ENCODE data around the gene CYP4F8.
A peak's percentile ranks its signal among the peaks of the same experiment; 100 is the strongest.

Gene CYP4F8

DNA sequence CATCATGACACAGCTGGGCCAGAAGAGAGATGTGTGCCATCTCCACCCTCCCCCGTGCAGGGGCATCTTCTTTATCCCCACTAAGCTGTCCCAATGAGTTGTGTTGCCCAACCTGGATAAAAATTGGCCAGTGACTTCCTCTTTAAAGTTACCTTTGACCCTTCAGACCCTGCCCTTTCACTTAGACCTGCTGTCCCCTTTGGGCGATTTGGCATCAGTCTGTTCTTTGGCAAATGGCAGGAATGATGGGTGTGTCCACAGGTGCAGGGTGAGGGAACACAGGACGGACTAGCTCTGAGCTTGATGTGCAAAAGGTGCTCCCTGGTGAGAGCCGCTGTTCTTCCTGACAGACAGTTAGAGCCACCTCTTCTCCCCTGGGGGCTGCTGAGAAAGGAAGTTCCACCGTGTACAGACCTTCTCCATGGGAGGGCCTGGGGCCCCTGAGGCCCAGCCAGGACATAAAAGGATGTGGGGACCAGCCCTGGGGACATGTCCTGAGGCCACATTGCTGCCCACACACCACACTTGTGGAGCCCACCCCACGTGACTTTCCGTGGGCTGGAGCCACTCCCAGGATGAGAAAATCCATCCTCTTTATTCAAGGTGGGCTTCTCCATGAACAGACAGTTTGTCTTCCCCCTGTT lies 1.7 kb downstream of the CYP4F8 start:
- no peak for DNase-seq

DNA sequence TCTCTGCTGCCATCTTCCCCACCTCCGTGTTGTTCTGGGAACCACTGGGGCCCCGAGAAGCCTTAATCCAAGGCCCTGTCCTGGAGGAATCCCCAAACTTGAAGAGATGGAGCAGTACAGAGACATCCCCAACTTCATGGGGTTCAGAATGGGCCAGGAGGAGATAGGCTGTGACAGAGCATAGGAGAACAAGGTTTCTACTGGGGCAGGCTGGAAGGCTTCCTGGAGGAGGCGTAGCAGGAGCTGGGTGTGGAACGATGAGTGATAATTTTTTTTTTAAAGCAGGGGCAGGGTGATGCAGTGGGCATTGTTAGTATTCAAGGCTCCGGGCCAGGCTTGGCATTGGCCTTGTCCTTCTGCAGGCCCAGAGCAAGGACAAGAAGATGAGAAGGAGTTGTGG lies 3.3 kb downstream of the CYP4F8 start:
- DNase-seq: no peak

DNA sequence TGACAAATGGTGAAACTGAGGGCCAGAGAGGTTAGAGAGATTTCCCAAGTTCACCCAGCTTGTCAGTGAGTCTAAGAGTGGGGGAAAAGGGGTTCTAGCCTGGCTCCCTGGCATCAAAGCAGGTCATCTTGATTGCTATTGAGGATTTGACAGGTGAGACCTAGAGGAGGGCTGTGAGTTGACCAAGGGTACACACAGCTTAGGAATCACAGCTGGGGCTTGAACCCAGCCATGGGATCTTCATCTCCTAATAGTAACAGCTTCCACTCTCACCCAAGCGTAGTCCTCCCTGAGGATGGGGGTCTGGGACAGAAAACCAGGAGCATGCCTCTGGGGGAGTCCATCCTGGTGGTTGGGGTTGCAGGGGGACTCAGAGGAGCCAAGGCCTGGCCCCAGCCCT lies 6.8 kb downstream of the CYP4F8 start:
- no peak for DNase-seq

DNA sequence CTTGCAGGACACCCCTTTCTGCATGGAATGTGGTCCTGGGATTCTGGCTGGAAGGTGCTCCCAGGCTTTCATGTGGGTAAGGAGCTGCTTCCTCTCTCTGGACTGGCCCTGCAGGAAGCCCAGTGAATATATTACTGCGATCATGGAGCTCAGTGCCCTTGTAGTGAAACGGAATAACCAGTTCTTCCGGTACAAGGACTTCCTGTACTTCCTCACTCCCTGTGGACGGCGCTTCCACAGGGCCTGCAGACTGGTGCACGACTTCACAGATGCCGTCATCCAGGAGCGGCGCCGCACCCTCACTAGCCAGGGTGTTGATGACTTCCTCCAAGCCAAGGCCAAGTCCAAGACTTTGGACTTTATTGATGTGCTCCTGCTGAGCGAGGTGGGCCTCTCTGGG lies 8.0 kb downstream of the CYP4F8 start:
- DNase-seq: no peak

DNA sequence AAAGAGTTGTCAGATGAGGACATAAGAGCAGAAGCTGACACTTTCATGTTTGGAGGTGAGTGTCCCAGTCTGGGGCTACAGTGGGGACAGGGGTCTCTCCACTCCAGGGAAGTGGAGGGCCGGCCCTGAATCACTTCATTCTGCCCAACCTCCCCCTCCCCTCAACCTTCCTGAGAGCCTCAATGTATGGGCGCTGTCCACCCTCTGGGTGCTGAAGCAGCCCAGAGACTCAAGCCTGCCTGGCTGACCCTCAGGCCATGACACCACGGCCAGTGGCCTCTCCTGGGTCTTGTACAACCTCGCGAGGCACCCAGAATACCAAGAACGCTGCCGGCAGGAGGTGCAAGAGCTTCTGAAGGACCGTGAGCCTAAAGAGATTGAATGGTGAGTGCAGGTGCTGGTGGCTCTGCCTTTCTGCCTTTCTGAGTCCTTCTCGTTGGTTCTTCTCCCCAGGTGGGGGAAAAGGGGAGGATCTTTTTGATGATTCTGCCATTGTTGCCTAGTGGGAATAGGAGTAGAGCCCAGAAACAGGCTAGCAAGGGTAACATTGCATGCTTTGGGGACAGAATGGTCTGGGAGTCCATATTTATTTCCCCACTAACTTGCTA lies 8.8 kb downstream of the CYP4F8 start:
- DNase-seq: no peak

DNA sequence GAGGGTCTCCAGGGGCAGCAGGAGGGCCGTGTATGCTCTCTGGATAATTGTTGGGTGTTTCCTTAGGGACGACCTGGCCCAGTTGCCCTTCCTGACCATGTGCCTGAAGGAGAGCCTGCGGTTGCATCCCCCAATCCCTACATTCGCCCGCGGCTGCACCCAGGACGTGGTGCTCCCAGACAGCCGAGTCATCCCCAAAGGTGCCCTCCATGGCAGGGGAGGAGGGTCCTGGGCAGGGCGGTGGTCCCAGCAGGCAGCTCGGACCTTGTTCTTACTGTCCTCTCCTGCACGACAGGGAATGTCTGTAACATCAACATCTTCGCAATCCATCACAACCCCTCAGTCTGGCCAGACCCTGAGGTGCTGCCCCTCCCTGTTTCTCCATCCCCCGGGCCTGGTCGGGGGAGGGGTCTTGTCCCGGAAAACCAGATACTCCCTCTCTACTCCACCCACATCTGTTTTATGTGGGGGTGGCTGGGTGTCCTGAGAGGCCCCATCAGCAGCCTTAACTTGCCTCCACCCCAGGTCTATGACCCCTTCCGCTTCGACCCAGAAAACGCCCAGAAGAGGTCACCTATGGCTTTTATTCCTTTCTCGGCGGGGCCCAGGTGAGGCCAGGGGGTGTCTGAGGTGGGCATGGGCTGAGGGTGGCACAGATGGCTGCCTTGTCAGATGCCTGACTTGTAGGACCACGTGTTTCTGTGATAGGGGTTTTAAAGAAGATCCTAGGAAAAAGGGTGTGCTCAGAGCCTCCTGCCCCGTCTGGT lies 13.4 kb downstream of the CYP4F8 start:
- no peak for DNase-seq

DNA sequence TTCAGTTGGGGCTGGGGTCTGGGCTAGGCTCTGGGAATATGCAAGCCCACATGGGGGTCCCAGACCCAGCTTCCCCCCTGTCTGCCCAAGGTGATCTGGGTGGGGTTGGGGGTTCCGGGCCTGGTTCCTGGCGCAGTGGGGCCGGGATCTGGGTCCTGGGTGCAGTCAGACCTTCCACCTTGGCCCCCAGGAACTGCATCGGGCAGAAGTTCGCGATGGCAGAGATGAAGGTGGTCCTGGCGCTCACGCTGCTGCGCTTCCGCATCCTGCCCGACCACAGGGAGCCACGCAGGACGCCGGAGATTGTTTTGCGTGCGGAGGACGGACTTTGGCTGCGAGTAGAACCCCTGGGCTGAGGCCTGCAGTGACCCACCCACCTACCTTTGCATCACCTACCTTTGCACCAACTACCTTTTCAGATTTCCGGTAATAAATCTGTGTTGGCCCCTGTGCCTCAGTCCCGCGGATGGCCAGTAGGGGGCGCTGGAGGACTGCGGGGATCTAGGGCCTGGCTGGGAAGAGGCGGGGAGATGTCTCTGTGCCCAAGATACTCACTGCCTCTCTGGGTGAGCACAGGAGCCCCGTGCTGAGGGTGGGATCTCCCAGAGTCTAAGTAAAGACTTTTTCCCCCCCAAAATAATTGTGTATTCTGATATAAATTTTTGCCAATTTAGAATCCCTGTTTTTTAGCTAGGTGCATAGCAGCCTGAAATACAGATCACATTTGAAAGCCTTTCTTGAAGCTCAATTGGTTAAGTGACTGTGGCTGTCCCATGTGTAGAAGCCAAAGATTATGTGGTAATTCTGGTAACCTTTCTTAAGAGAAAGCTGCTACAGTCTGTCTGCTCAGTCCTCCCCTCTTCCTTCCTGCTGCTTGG lies 14.2 kb downstream of the CYP4F8 start:
- DNase-seq: peak; percentile 92

DNA sequence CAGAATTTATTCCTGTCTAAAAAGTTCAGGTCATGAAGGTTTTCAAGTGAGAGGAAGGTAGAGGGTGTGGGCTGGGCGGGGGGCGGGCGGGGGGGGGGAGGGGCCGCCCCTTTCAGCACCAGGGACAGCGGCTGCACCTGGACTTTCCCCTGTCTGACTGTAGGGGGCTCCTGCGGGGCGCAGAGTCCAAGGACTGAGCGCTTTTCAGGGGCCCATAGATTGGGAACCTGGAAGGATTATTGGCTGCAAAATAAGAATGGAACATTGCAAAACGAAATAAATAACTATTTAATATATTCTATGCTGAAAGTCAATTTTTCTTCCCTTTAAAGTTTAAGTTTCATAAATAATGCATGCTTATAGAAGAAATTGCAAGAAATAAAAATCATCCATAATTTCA lies 16.8 kb downstream of the CYP4F8 start:
- no peak for DNase-seq

DNA sequence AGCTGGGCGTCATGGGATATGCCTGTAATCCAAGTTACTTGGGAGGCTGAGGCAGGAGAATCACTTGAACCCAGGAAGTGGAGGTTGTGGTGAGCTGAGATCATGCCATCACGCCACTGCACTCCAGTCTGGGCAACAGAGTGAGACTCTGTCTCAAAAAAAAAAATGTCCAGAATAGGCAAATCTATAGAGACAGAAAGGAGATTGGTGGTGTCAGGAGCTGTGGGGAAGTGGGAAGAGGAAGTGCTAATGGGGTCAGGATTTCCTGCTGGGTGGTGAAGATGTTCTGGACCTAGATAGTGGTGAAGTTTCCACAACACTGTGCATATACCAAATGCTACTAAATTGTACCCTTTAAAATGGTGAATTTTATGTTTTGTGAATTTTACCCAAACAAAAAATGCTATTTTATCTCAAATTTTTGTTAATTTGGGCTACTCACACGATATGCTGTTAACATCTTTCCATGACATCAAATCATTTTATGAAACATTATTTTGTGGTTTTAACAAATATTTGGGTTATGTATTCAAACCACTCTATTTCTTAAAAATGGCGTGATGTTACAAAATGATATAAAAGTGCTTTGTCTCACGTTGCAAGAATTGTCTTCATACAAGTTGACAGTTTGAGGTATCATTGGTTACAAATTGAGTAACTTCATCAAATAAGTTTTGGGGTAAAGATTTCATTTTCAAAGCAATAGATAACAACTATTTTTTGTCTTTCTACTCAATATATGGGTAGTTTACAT lies 18.2 kb downstream of the CYP4F8 start:
- DNase-seq: no peak

DNA sequence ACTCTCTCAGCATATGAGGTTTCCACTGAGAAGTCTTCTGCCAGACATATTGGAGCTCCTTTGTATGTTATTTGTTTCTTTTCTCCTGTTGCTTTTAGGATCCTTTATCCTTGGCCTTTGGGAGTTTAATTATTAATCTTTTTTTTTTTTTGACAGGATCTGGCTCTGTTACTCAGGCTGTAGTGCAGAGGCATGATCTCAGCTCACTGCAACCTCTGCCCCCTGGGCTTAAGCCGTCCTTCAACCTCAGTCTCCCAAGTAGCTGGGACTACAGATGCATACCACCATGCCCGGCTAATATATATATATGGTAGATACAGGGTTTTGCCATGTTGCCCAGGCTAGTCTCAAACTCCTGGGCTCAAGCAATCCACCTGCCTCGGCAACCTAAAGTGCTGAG lies 19.1 kb downstream of the CYP4F8 start:
- no peak for DNase-seq

DNA sequence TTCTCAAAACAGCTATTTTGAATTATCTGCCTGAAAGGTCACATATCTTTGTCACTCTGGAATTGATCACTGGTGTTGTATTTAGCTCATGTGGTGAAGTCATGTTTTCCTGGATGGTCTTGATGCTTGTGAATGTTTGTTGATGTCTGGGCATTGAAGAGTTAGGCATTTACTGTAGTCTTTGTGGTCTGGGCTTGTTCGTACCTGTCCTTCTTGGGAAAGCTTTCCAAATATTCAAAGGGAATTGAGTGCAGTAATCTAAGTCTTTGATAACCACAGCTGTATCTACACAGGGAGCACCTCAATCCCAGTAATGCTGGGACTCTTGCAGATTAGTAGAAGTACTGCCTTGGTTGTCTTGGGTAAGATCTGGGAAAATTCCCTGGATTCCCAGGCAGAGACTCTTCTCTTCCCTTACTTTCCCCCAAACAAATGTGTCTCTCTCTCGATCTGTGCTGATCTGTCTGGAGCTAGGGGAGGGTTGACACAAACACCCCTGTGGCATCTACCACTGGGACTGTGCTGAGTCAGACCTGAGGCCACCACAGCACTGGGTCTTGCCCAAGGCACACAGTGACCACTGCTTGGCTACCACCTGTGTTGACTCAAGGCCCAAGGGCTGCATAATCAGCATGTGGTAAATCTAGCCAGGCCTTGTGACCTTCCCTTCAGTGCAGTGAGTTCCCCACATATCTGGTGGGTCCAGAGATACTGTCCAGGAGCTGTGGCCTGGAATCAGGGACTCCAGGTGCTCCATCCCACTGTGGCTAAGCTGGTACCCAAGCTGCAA lies 20.2 kb downstream of the CYP4F8 start:
- DNase-seq: no peak

DNA sequence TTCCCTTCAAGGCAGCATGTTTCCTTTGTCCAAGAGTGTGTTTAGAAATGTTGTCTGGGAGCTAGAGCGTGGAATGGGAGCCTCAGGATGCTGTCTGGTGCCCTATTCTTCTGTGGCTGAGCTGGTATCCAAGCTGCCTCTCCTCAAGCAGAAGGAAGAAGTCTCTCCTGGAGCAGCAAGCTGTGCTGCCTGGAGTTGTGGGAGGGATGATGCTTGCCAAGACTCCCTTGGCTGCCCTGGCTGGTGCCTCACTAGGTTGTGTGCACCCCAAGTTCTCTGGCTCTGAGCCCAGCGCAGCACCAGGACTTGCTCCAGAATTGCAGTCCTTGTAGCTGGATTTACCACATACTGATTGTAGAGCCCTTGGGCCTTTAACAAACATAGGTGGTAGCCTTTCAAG lies 21.0 kb downstream of the CYP4F8 start:
- no peak for DNase-seq

DNA sequence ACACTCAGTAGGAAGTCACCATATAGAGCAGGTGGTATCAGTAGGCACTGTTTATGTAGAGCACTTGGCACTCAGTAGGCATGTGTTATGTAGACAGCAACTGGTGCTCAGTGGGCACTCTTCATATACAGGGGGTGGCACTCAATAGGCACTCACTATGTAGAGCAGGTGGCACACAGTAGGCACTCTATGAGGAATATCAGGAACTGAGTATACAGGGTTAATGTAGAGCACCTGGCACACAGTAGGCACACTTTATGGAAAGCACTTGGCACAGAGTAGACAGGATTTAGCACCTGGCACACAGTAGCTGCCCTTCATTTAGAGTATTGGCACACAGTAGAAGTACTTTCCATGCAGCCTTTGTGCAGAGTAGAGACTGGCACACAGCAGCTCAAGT lies 24.6 kb downstream of the CYP4F8 start:
- DNase-seq: no peak

DNA sequence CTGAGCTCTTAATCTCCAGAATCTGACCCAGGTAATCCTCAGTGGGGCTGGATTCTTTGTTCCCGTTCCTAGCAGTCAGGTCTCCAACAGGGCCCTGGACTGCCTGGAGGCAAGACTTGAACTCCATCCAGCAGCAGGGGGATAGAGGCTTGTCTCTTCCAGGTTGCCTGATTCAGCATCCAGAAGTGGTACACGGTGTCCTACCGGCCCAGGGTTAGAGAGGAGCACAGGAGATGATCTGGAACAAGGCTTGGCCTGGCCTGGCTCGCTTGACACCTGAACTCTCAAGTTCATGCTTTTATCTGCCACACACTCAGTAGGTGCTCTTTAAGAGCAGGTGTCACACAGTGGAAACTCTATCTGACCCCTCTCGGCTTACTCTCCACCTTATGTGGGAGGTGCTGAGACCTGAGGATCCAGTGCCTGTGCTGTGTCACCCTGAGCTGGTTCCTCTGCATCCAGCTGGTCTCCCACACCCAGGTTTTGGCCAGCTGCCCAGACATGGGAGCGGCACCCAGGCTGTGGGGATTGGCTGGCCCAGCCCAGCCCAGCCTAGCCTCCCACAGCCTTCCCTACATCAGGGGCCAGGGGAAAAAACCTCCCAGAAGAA lies 25.4 kb downstream of the CYP4F8 start, which contains the start of gene CYP4F3:
CYP4F3 (plus strand) TSS at position 604 of the 610 bp plus-strand sequence. CDS start 519 bp downstream, outside the sequence.
- no peak for DNase-seq

DNA sequence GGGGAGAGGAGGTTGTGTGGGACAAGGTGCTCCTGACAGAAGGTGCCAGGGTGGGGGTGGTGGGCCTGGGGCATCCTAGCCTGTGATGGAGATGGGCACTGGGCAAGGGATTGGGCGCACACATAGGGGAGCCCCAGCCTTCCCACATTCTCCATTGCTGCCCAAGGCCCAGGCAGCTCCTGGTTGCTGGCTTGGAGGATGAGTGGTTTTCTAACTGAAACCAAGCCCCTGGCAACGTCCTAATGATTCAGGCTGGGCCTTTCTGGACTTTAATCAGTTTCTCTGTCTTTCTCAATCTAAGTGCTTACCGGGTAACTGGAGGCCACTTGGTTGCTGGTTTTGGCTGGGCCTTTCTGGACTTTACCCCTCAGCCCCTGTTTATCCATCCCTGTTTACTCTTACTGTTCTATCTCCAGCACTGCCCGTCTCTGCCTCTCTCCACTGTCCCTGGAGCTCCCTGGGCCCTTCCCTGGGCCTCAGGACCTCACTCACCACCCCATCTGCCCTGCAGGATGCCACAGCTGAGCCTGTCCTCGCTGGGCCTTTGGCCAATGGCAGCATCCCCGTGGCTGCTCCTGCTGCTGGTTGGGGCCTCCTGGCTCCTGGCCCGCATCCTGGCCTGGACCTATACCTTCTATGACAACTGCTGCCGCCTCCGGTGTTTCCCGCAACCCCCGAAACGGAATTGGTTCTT lies 26.0 kb downstream of the CYP4F8 start:
- no peak for DNase-seq

DNA sequence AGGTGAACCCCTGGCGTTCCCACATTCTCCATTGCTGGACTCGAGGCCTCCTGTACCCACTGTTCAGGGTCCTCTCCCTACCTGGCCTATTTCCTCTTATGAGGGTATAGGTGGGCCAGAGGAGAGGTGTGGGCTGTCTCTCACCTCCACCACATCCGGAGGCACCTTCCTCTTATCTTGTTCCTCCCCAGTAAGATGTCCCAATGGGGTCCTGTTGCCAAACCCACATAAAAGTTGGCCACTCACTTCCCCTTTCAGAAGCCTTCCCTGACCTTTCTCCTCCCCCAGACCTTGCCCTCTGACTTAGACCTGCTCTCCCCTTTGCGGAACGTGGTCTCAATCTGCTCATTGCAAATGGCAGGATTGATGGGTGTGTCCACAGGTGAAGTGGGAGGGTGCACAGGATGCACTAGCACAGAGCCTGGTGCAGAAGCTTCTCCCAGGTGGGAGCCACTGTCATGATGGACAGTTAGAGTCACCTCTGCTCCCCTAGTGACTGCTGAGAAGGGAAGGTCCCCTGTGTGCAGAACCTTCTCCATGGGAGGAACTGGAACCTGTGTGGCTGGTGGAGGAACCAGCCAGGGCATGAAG lies 27.0 kb downstream of the CYP4F8 start:
- DNase-seq: no peak

DNA sequence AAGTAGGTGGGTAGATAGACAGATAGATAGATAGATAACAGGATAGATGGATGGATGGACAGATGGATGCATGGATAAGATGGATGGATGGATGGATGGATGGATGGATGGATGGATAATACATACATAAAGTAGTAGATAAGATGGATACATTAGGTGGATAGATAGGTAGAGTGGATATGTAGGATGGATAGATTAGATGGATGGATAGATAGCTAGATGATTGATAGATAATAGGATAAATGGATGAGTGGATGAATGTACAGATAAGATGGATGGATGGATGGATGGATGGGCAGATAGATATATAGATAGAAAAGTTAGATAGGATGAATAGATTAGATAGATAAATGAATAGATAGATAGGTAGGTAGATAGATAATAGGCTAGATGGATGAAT lies 27.8 kb downstream of the CYP4F8 start:
- DNase-seq: no peak

DNA sequence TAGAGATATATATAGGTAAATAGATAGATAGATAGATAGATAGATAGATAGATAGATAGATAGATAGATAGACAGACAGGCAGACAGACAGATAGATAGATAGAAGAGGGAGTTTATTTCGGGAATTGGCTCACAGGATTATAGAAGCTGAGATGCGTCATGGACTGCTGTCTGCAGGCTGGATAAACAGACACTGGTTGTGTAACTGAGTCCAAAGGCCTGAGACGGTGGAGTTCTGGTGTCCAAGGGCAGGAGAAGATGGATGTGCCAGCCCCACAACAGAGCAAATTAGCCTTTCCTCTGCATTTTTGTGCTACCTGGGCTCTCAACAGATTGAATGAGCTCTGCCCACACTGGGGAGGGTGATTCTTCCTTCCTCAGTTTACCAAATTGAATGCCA lies 28.4 kb downstream of the CYP4F8 start:
- no peak for DNase-seq

DNA sequence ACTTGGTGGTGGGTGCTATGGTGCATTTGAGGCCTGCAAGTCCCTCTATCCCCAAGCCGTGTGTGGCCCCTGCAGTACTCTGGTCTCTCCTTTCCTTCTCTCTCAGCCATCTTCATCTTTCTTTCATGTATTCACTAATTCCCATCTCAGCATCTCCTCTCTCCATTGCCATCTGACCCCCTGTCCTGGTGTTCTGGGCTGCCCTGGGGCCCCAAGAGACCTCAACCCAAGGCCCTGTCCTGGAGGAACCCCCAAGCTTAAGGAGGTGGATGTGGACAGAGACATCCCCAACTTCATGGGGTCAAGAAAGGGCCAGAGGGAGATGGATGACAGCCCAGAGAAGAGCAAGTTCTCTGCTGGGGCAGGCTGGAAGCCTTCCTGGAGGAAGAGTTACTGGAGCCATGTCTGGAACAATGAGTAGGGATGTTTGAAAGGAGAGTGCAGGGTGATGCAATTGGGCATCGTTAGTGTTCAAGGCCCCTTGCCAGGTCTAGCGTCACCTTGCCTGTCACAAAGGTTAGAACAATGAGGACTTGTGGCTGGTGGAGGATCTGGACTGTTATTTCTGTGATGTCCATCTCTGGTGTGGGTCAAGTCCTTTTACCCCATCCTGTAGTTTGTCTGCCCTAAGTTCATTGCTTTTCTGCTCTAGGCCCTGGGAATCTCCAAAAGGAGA lies 29.2 kb downstream of the CYP4F8 start:
- DNase-seq: no peak

DNA sequence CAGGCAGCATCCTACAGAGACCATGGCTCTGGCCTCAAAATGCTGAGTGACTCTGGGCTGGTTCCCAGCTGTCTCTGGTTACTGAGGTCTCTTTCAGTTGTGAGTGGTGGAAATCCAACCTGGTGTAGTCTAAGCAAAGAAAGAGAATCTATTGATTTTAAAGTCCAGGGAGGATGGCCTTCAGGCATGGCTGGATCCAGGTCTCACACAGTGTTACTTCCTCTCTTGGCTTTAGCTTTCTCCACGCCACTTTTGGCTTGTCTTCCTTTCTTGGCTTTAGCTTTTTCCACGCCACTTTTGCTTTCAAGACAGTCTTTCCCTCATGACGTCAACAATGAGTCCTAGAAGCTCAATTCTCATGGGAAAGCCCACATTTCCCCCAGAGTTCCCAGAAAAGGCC lies 29.8 kb downstream of the CYP4F8 start:
- DNase-seq: no peak

All from activated T-cell treated with anti-CD3 and anti-CD28 coated beads for 4 hours (primary cell).